Mammary epithelial cell (primary cell): ENCODE measurements around the gene ZNF165.
"Not testable (repeated sequence)": the region's sequence is repeated elsewhere in the genome, so short reads cannot be mapped to it uniquely, and the experiment has no call there.

Experiments
- CTCF ChIP-seq, 2 donors: IDR thresholded peaks in 1 of 2; conservative IDR thresholded peaks in 1 of 2; 2 replicates each; pipeline ENCODE4 v1.5.1; 2011 to 2012; ENCODE audit warnings: inconsistent platforms in 2 of 2, low read length in 2 of 2, mild to moderate bottlenecking in 2 of 2, control low read depth in 1 of 2, low read depth in 1 of 2; ENCODE audit not compliant: insufficient read depth in 1 of 2; ENCODE audit errors: extremely low read depth in 1 of 2
- EZH2 ChIP-seq: IDR thresholded peaks from 2 replicates; pipeline ENCODE4 v1.6.1; 2012; ENCODE audit warnings: low read length, inconsistent platforms, borderline replicate concordance

- not testable (repeated sequence) for TF ChIP-seq CTCF (conservative IDR thresholded peaks at IDR 0.05 in 1 of 2, IDR thresholded peaks at IDR 0.05 in 1 of 2; ENCODE audit: extremely low read depth in 1 of 2, insufficient read depth in 1 of 2, low read depth in 1 of 2, low read length in 2 of 2); EZH2
These were observed at the start of gene ZNF165 for GRCh38 chr6:28080381-28080630.
